Measurements from ENCODE around the gene ZDHHC22. TPM values are rescaled to one million over a fixed set of nuclear protein-coding genes. Genes with fewer than 3 reads are reported as not detected.
A peak's percentile ranks its signal among the peaks of the same experiment; 100 is the strongest.

ZDHHC22 gene
- total RNA-seq, 1 experiment from 2014 or later: 11.3 TPM

GRCh38 chr14:77100961-77101360, 40.6 kb downstream of the ZDHHC22 start:
- H2BK20ac ChIP-seq (ENCODE audit: low read depth, low read length, poor library complexity, severe bottlenecking): no peak overlapping the region
- peaks cover 13% of the 10 kb centered on the region for H3K23me2 ChIP-seq (ENCODE audit: insufficient read length, low read depth, low read length, poor library complexity, severe bottlenecking)
- no peak overlapping the region for H4K8ac ChIP-seq (replicated peaks; ENCODE audit: insufficient read length, low read depth, low read length)
- no peak overlapping the region for H3K4ac ChIP-seq (ENCODE audit: low read depth, low read length)
- no peak overlapping the region for H4K5ac ChIP-seq (ENCODE audit: insufficient read length, low read depth, low read length)
- no peak for TF ChIP-seq CTCF (conservative IDR thresholded peaks at IDR 0.05)
- no peak overlapping the region for H3K27ac ChIP-seq (ENCODE audit: insufficient read length, low read depth, low read length)
- no peak overlapping the region for H3K4me2 ChIP-seq (ENCODE audit: insufficient read depth, insufficient read length, low read length)
- H4K20me1 ChIP-seq (ENCODE audit: control insufficient read depth, insufficient read depth, insufficient read length): no peaks in the 10 kb centered on the region
- no peak overlapping the region for H3K14ac ChIP-seq (ENCODE audit: insufficient read depth, low read length)
- H3K27ac Mint-ChIP-seq: peak overlapping the region in 1 of 3 experiments; percentile 74; a peak in 1 of 7 replicates
- no peak overlapping the region for H2AK5ac ChIP-seq (ENCODE audit: insufficient read length, low read length)
- WGBS (ENCODE audit: extremely low coverage, insufficient read length, low lambda C conversion rate): no CpG with 5 or more reads among the region's 3 CpGs
- no peak overlapping the region for H4K91ac ChIP-seq (ENCODE audit: insufficient read length, low read depth, low read length)
- no peak overlapping the region for H2AFZ ChIP-seq (ENCODE audit: low read length)
- H3K56ac ChIP-seq (ENCODE audit: insufficient read length, low read depth, low read length): no peak overlapping the region
- H3K9ac ChIP-seq (ENCODE audit: extremely low read depth, insufficient read length, low read length): no peak overlapping the region
- no peak overlapping the region for H3T11ph ChIP-seq (ENCODE audit: low read length)
- H3K27me3 ChIP-seq (ENCODE audit: insufficient read depth, low read length): no peaks in the 10 kb centered on the region
- H3K79me2 ChIP-seq (ENCODE audit: insufficient read depth, low read length): peaks cover 5% of the 10 kb centered on the region; the same call in 1 of the 2 replicates
- H2BK12ac ChIP-seq (ENCODE audit: insufficient read length, low read depth, low read length): no peak overlapping the region
- H3K79me1 ChIP-seq (ENCODE audit: insufficient read depth, low read depth, low read length, poor library complexity, severe bottlenecking): no peaks in the 10 kb centered on the region
- H2BK15ac ChIP-seq (ENCODE audit: low read depth, low read length): no peak overlapping the region
- H3K18ac ChIP-seq (ENCODE audit: insufficient read length, low read depth, low read length): no peak overlapping the region
- no peaks in the 10 kb centered on the region for H3K9me3 Mint-ChIP-seq
- no peak overlapping the region for H2BK5ac ChIP-seq (ENCODE audit: insufficient read length, low read length)
- no peak overlapping the region for H2BK120ac ChIP-seq (ENCODE audit: low read depth, low read length, poor library complexity, severe bottlenecking)
- no peak for DNase-seq
- no peaks in the 10 kb centered on the region for H3K27me3 Mint-ChIP-seq (ENCODE audit: low read depth)
- no peak overlapping the region for H3K23ac ChIP-seq (ENCODE audit: insufficient read length, low read depth, low read length)
- H3K36me3 Mint-ChIP-seq (ENCODE audit: insufficient read depth in 1 of 3, low read depth in 3 of 3): peaks cover 0 to 7% (median 0%) of the 10 kb centered on the region in 3 experiments; a peak in 3 of 7 replicates
- peaks cover 13% of the 10 kb centered on the region; the same call in 1 of the 2 replicates for H3K4me1 ChIP-seq (ENCODE audit: insufficient read depth, low read length)
- H3K4me1 Mint-ChIP-seq: peaks cover 57 to 73% of the 10 kb centered on the region in 2 experiments
- H3K4me3 Mint-ChIP-seq: peak overlapping the region in 1 of 2 experiments; percentile 34; a peak in 1 of 5 replicates
- no peaks in the 10 kb centered on the region for H3K9me3 ChIP-seq (ENCODE audit: control insufficient read depth, low read depth, low read length)

Data from H9 (cell line).